ENCODE results near the gene NPAS4. TPM values are rescaled to one million over a fixed set of nuclear protein-coding genes. Genes with fewer than 3 reads are reported as not detected.

The NPAS4 gene
- total RNA-seq, 1 experiment from 2014 or later = 0.79 TPM

- no peak for TF ChIP-seq ARID4B (CRISPR knock-in tag; IDR thresholded peaks at IDR 0.05; ENCODE audit: borderline replicate concordance)
- TF ChIP-seq HMGA2 (CRISPR knock-in tag; IDR thresholded peaks at IDR 0.05) = no peak
- no peak for TF ChIP-seq ZNF121 (CRISPR knock-in tag; IDR thresholded peaks at IDR 0.05)
- no peak for TF ChIP-seq NR3C1 (CRISPR knock-in tag; conservative IDR thresholded peaks at IDR 0.05; ENCODE audit: low read depth)
Observed at GRCh38 chr11:66468691-66469090, 47.9 kb downstream of the NPAS4 start (continued).

DNA sequence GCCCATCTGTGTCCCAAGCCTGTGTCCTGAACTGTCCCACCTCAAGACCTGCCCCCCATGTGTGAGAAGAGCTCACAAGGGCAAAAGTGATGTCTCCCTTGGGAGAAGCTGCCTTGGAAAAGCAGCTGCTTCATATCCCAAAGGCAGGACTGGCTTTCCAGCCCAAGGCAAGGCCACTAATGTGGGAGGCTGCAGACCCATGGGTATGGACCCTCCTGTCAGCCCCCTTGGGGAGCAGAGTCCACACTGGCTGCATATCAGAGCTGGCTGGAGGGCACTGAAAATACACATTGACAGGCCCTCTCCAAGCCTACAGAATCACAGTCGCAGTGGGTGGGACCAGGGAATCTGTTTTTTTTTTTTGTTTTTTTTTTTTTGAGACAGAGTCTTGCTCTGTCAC lies 48.6 kb downstream of the NPAS4 start:
- no peaks in the 10 kb centered on the region; the same call in 1 of the 2 replicates for H3K27me3 Mint-ChIP-seq (ENCODE audit: low read depth)
- TF ChIP-seq PRRX2 (CRISPR knock-in tag; IDR thresholded peaks at IDR 0.05) (no peak), FOXK1 (CRISPR knock-in tag; IDR thresholded peaks at IDR 0.05) (no peak), ATF1 (CRISPR knock-in tag; IDR thresholded peaks at IDR 0.05) (no peak), ATF6 (CRISPR knock-in tag; IDR thresholded peaks at IDR 0.05) (no peak), FOXP1 (CRISPR knock-in tag; IDR thresholded peaks at IDR 0.05; ENCODE audit: borderline replicate concordance) (no peak), ELF4 (CRISPR knock-in tag; IDR thresholded peaks at IDR 0.05; ENCODE audit: low read depth) (no peak), KAT7 (CRISPR knock-in tag; IDR thresholded peaks at IDR 0.05; ENCODE audit: borderline replicate concordance) (no peak), E2F1 (CRISPR knock-in tag; IDR thresholded peaks at IDR 0.05) (no peak), OVOL2 (CRISPR knock-in tag; IDR thresholded peaks at IDR 0.05; ENCODE audit: borderline replicate concordance) (no peak), NFATC4 (CRISPR knock-in tag; IDR thresholded peaks at IDR 0.05) (no peak), CBFB (CRISPR knock-in tag; IDR thresholded peaks at IDR 0.05; ENCODE audit: low read depth) (no peak)
- TF ChIP-seq, protein P1, sequence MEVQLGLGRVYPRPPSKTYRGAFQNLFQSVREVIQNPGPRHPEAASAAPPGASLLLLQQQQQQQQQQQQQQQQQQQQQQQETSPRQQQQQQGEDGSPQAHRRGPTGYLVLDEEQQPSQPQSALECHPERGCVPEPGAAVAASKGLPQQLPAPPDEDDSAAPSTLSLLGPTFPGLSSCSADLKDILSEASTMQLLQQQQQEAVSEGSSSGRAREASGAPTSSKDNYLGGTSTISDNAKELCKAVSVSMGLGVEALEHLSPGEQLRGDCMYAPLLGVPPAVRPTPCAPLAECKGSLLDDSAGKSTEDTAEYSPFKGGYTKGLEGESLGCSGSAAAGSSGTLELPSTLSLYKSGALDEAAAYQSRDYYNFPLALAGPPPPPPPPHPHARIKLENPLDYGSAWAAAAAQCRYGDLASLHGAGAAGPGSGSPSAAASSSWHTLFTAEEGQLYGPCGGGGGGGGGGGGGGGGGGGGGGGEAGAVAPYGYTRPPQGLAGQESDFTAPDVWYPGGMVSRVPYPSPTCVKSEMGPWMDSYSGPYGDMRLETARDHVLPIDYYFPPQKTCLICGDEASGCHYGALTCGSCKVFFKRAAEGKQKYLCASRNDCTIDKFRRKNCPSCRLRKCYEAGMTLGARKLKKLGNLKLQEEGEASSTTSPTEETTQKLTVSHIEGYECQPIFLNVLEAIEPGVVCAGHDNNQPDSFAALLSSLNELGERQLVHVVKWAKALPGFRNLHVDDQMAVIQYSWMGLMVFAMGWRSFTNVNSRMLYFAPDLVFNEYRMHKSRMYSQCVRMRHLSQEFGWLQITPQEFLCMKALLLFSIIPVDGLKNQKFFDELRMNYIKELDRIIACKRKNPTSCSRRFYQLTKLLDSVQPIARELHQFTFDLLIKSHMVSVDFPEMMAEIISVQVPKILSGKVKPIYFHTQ (CRISPR knock-in tag; IDR thresholded peaks at IDR 0.05) = no peak
- TF ChIP-seq, protein P2, sequence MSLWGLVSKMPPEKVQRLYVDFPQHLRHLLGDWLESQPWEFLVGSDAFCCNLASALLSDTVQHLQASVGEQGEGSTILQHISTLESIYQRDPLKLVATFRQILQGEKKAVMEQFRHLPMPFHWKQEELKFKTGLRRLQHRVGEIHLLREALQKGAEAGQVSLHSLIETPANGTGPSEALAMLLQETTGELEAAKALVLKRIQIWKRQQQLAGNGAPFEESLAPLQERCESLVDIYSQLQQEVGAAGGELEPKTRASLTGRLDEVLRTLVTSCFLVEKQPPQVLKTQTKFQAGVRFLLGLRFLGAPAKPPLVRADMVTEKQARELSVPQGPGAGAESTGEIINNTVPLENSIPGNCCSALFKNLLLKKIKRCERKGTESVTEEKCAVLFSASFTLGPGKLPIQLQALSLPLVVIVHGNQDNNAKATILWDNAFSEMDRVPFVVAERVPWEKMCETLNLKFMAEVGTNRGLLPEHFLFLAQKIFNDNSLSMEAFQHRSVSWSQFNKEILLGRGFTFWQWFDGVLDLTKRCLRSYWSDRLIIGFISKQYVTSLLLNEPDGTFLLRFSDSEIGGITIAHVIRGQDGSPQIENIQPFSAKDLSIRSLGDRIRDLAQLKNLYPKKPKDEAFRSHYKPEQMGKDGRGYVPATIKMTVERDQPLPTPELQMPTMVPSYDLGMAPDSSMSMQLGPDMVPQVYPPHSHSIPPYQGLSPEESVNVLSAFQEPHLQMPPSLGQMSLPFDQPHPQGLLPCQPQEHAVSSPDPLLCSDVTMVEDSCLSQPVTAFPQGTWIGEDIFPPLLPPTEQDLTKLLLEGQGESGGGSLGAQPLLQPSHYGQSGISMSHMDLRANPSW (CRISPR knock-in tag; conservative IDR thresholded peaks at IDR 0.05; ENCODE audit: low read depth) = no peak
- POLR2A ChIA-PET = interaction anchor here (0.7 to 2.8 kb wide), 2 partner anchors 11 to 12 kb away, joined by 7 to 8 read pairs; partner anchors contain the start of gene DPP3
- H3K4me3 Mint-ChIP-seq = no peak overlapping the region
- H3K9me3 Mint-ChIP-seq = no peaks in the 10 kb centered on the region
- CTCF ChIA-PET = interaction anchor here (0.7 to 2.9 kb wide), 8 partner anchors 9 to 209 kb away, joined by 3 to 13 read pairs (median 7); partner anchors contain the start of genes DPP3 and MRPL11
- DNase-seq (ENCODE audit: low spot score) = no peak
- H3K36me3 Mint-ChIP-seq = peaks cover 2% of the 10 kb centered on the region; the same call in 1 of the 2 replicates
- ATAC-seq = no peak
- no peak overlapping the region for H3K27ac Mint-ChIP-seq
- peaks cover 41% of the 10 kb centered on the region for H3K4me1 Mint-ChIP-seq
